Mammary epithelial cell (primary cell): ENCODE data around the gene LGALS1.

Experiments
- CTCF ChIP-seq, 2 donors: IDR thresholded peaks in 1 of 2; conservative IDR thresholded peaks in 1 of 2; 2 replicates each; pipeline ENCODE4 v1.5.1; 2011 to 2012; ENCODE audit warnings: inconsistent platforms in 2 of 2, low read length in 2 of 2, mild to moderate bottlenecking in 2 of 2, control low read depth in 1 of 2, low read depth in 1 of 2; ENCODE audit not compliant: insufficient read depth in 1 of 2; ENCODE audit errors: extremely low read depth in 1 of 2
- EZH2 ChIP-seq: IDR thresholded peaks from 2 replicates; pipeline ENCODE4 v1.6.1; 2012; ENCODE audit warnings: low read length, inconsistent platforms, borderline replicate concordance

DNA sequence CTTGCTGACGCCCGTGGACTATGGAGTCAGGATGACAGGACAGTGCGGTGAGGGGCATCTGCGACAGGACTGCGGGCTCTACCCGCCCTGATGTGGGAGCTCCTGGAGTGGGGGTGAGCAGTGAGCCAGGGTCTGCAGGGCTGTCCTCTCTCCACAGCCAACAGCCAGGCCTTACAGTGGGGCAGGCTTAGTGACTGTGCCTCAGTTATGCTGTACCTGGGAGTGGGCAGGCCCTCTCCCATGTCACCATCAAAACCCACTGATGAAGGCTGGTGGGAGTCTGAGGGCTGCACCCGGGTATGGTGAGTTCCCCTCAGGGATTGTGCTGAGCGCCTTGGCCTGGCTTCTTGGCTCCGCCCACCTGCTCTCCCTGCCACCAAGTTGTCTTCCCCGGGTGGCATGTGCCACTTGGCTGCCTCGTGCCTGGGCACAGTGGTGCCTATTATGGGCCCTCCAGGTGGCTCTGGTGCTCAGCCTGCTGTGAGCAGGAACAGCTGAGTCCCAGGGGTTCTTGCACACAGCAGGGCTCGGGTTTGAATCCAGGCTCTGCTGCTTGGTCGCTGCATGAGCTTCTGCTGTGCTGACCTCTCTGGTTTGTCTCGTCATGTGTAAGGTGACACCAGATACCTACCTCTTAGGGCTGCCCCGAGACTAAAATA, 17.3 kb downstream of the LGALS1 start:
- TF ChIP-seq CTCF (conservative IDR thresholded peaks at IDR 0.05 in 1 of 2, IDR thresholded peaks at IDR 0.05 in 1 of 2; ENCODE audit: extremely low read depth in 1 of 2, insufficient read depth in 1 of 2, low read depth in 1 of 2, low read length in 2 of 2) (no peak), EZH2 (no peak)
